Fibroblast of skin of left quadriceps (primary cell): ENCODE results near the gene ADGRD1.
"Not testable (repeated sequence)": the region's sequence is repeated elsewhere in the genome, so short reads cannot be mapped to it uniquely, and the experiment has no call there.

ENCODE experiments used
- DNase-seq, 2 experiments: peaks; one replicate each; pipeline ENCODE4 v3.0.0-alpha.2; 2013; ENCODE audit warnings: low read depth in 2 of 2

The ADGRD1 gene

GRCh38 chr12:131119345-131119744 lies 165.6 kb downstream of the ADGRD1 start:
- DNase-seq = not testable (repeated sequence)

GRCh38 chr12:131119936-131120335 lies 166.2 kb downstream of the ADGRD1 start:
- no peak for DNase-seq

GRCh38 chr12:131120831-131121271 lies 167.1 kb downstream of the ADGRD1 start:
- no peak for DNase-seq

GRCh38 chr12:131121705-131122405 lies 168.1 kb downstream of the ADGRD1 start:
- DNase-seq = no peak

GRCh38 chr12:131122631-131123030 lies 168.9 kb downstream of the ADGRD1 start:
- DNase-seq = no peak

- DNase-seq = no peak
Measured at GRCh38 chr12:131123817-131124216, 170.1 kb downstream of the ADGRD1 start.

- DNase-seq = no peak
Measured at GRCh38 chr12:131124487-131125280, 171.0 kb downstream of the ADGRD1 start.

- no peak for DNase-seq
Measured at GRCh38 chr12:131126662-131127173, 173.0 kb downstream of the ADGRD1 start.

- DNase-seq = no peak
Measured at GRCh38 chr12:131128556-131128955, 174.8 kb downstream of the ADGRD1 start.

GRCh38 chr12:131128966-131129619 lies 175.4 kb downstream of the ADGRD1 start:
- DNase-seq = not testable (repeated sequence)

- DNase-seq = no peak
Measured at GRCh38 chr12:131129839-131130238, 176.1 kb downstream of the ADGRD1 start.

GRCh38 chr12:131130311-131130911 lies 176.7 kb downstream of the ADGRD1 start:
- DNase-seq = no peak

- no peak for DNase-seq
Measured at GRCh38 chr12:131131077-131131807, 177.5 kb downstream of the ADGRD1 start.

GRCh38 chr12:131131808-131132117 lies 178.1 kb downstream of the ADGRD1 start:
- DNase-seq = no peak

- peak; percentile 37 to 48 for DNase-seq
Measured at GRCh38 chr12:131132118-131132892, 178.6 kb downstream of the ADGRD1 start.

- no peak for DNase-seq
Measured at GRCh38 chr12:131133015-131133905, 179.6 kb downstream of the ADGRD1 start.

- DNase-seq = no peak
Measured at GRCh38 chr12:131133994-131134393, 180.3 kb downstream of the ADGRD1 start.

- DNase-seq = no peak
Measured at GRCh38 chr12:131134523-131135310, 181.0 kb downstream of the ADGRD1 start.

- DNase-seq = no peak
Measured at GRCh38 chr12:131135311-131135785, 181.6 kb downstream of the ADGRD1 start.
